H9 (cell line): ENCODE data around the gene ATP6V0E1. TPM values are rescaled to one million over a fixed set of nuclear protein-coding genes. Genes with fewer than 3 reads are reported as not detected.

Experiments used
- DNase-seq: peaks from one replicate; pipeline ENCODE4 v3.0.0-alpha.2; 2017
- H2AFZ ChIP-seq: one replicate; pipeline ENCODE4 v1.6.1; 2013; ENCODE audit warnings: mild to moderate bottlenecking, low read length, control low read depth, moderate library complexity
- H2AK5ac ChIP-seq: 2 replicates; pipeline ENCODE4 v1.6.1; 2013; ENCODE audit warnings: low read length, control low read depth, mixed read lengths; ENCODE audit not compliant: insufficient read length
- H2BK120ac ChIP-seq: one replicate; pipeline ENCODE4 v1.6.1; 2013; ENCODE audit warnings: low read depth, mild to moderate bottlenecking, low read length, control low read depth, inconsistent platforms; ENCODE audit not compliant: poor library complexity, severe bottlenecking
- H2BK12ac ChIP-seq: 2 replicates; pipeline ENCODE4 v1.6.1; 2013; ENCODE audit warnings: low read length, control low read depth, mixed read lengths, low read depth; ENCODE audit not compliant: insufficient read length
- H2BK15ac ChIP-seq: 2 replicates; pipeline ENCODE4 v1.6.1; 2013; ENCODE audit warnings: low read depth, low read length, control low read depth
- H2BK20ac ChIP-seq: one replicate; pipeline ENCODE4 v1.6.1; 2013; ENCODE audit warnings: low read depth, mild to moderate bottlenecking, low read length, control low read depth, inconsistent platforms; ENCODE audit not compliant: poor library complexity, severe bottlenecking
- H2BK5ac ChIP-seq: 2 replicates; pipeline ENCODE4 v1.6.1; 2013; ENCODE audit warnings: low read length, control low read depth, mixed read lengths; ENCODE audit not compliant: insufficient read length
- H3K14ac ChIP-seq: 2 replicates; pipeline ENCODE4 v1.6.1; 2013; ENCODE audit warnings: low read length, control low read depth; ENCODE audit not compliant: insufficient read depth
- H3K18ac ChIP-seq: 2 replicates; pipeline ENCODE4 v1.6.1; 2013; ENCODE audit warnings: low read depth, mild to moderate bottlenecking, mixed read lengths, low read length, control low read depth; ENCODE audit not compliant: insufficient read length
- H3K23ac ChIP-seq: 2 replicates; pipeline ENCODE4 v1.6.1; 2013; ENCODE audit warnings: low read length, control low read depth, mixed read lengths, low read depth; ENCODE audit not compliant: insufficient read length
- H3K23me2 ChIP-seq: 2 replicates; pipeline ENCODE4 v1.6.1; 2013; ENCODE audit warnings: low read depth, mild to moderate bottlenecking, mixed read lengths, low read length, control low read depth; ENCODE audit not compliant: insufficient read length, poor library complexity, severe bottlenecking
- H3K27ac ChIP-seq: 2 replicates; pipeline ENCODE4 v1.5.1; 2013; ENCODE audit warnings: low read length, control low read depth, mixed read lengths, low read depth; ENCODE audit not compliant: insufficient read length
- H3K27me3 ChIP-seq: 2 replicates; pipeline ENCODE4 v1.6.1; 2013; ENCODE audit warnings: low read length, control low read depth, inconsistent platforms; ENCODE audit not compliant: insufficient read depth
- H3K4ac ChIP-seq: 2 replicates; pipeline ENCODE4 v1.6.1; 2013; ENCODE audit warnings: low read depth, mild to moderate bottlenecking, control low read depth, inconsistent platforms, low read length, moderate library complexity
- H3K4me1 ChIP-seq: 2 replicates; pipeline ENCODE4 v1.6.1; 2013; ENCODE audit warnings: low read length, control low read depth, inconsistent platforms; ENCODE audit not compliant: insufficient read depth
- H3K4me2 ChIP-seq: 2 replicates; pipeline ENCODE4 v1.6.1; 2013; ENCODE audit warnings: low read length, control low read depth, mixed read lengths; ENCODE audit not compliant: insufficient read length, insufficient read depth
- H3K56ac ChIP-seq: 2 replicates; pipeline ENCODE4 v1.6.1; 2013; ENCODE audit warnings: low read depth, mild to moderate bottlenecking, mixed read lengths, low read length, control low read depth; ENCODE audit not compliant: insufficient read length
- H3K79me1 ChIP-seq: 2 replicates; pipeline ENCODE4 v1.6.1; 2013; ENCODE audit warnings: low read depth, mild to moderate bottlenecking, moderate library complexity, low read length, control low read depth, inconsistent platforms; ENCODE audit not compliant: insufficient read depth, poor library complexity, severe bottlenecking
- H3K79me2 ChIP-seq: 2 replicates; pipeline ENCODE4 v1.6.1; 2013; ENCODE audit warnings: low read length, control low read depth, inconsistent platforms; ENCODE audit not compliant: insufficient read depth
- H3K9ac ChIP-seq: 2 replicates; pipeline ENCODE4 v1.6.1; 2013; ENCODE audit warnings: low read length, control low read depth, mixed read lengths; ENCODE audit not compliant: insufficient read length; ENCODE audit errors: extremely low read depth
- H3K9me3 ChIP-seq: one replicate; pipeline ENCODE4 v1.6.1; 2013; ENCODE audit warnings: low read depth, low read length, inconsistent platforms; ENCODE audit not compliant: control insufficient read depth
- H3T11ph ChIP-seq: one replicate; pipeline ENCODE4 v1.6.1; 2013; ENCODE audit warnings: mild to moderate bottlenecking, low read length, control low read depth, inconsistent platforms
- H4K20me1 ChIP-seq: one replicate; pipeline ENCODE4 v1.6.1; 2013; ENCODE audit not compliant: control insufficient read depth, insufficient read length, insufficient read depth
- H4K5ac ChIP-seq: 2 replicates; pipeline ENCODE4 v1.6.1; 2013; ENCODE audit warnings: low read depth, mild to moderate bottlenecking, mixed read lengths, low read length, control low read depth; ENCODE audit not compliant: insufficient read length
- H4K8ac ChIP-seq: replicated peaks from 2 replicates; pipeline ENCODE4 v1.6.1; 2013; ENCODE audit warnings: low read length, control low read depth, mixed read lengths, low read depth; ENCODE audit not compliant: insufficient read length
- H4K91ac ChIP-seq: 2 replicates; pipeline ENCODE4 v1.6.1; 2013; ENCODE audit warnings: low read depth, mild to moderate bottlenecking, moderate library complexity, mixed read lengths, low read length, control low read depth; ENCODE audit not compliant: insufficient read length
- H3K27ac Mint-ChIP-seq, 3 experiments: 2 replicates in 2 of 3; 3 replicates in 1 of 3; pipeline ENCODE4 v1.8.0; 2020 to 2021; ENCODE audit warnings: mixed read lengths in 3 of 3, mild to moderate bottlenecking in 1 of 3, moderate library complexity in 1 of 3
- H3K27me3 Mint-ChIP-seq: 2 replicates; pipeline ENCODE4 v1.8.0; 2021; ENCODE audit warnings: low read depth, mild to moderate bottlenecking, moderate library complexity, mixed read lengths
- H3K36me3 Mint-ChIP-seq, 3 experiments: 2 replicates in 2 of 3; 3 replicates in 1 of 3; pipeline ENCODE4 v1.8.0; 2020 to 2021; ENCODE audit warnings: low read depth in 3 of 3, mixed read lengths in 3 of 3; ENCODE audit not compliant: insufficient read depth in 1 of 3
- H3K4me1 Mint-ChIP-seq, 2 experiments: 2 replicates each; pipeline ENCODE4 v1.8.0; 2020; ENCODE audit warnings: mixed read lengths in 2 of 2
- H3K4me3 Mint-ChIP-seq, 2 experiments: 2 replicates in 1 of 2; 3 replicates in 1 of 2; pipeline ENCODE4 v1.8.0; 2020 to 2021; ENCODE audit warnings: mild to moderate bottlenecking in 2 of 2, mixed read lengths in 2 of 2, moderate library complexity in 1 of 2
- H3K9me3 Mint-ChIP-seq, 2 experiments: 2 replicates in 1 of 2; 3 replicates in 1 of 2; pipeline ENCODE4 v1.8.0; 2020; ENCODE audit warnings: mild to moderate bottlenecking in 2 of 2, mixed read lengths in 2 of 2, moderate library complexity in 1 of 2
- CTCF ChIP-seq: fragments of 200-600 bp; sonication (generic); conservative IDR thresholded peaks from 3 replicates; pipeline ENCODE4 v1.8.0; 2021; ENCODE audit warnings: antibody characterized with exemption, mild to moderate bottlenecking
- total RNA-seq: library from RNA; stranded (reverse); gene quantifications from 2 replicates; pipeline ENCODE4 v1.2.1, GENCODE V29; 2021

The ATP6V0E1 gene
- total RNA-seq, 1 experiment from 2014 or later: 101 TPM

- no peak for DNase-seq
- Histone ChIP-seq H2BK5ac (no peak overlapping the region), H3K9ac (no peak overlapping the region), H3K27me3 (no peaks in the 10 kb centered on the region; the same call in 1 of the 2 replicates), H4K5ac (no peak overlapping the region), H2AFZ (no peak overlapping the region), H2AK5ac (no peak overlapping the region), H3T11ph (no peak overlapping the region), H3K79me2 (peaks cover 8% of the 10 kb centered on the region; the same call in 1 of the 2 replicates), H3K9me3 (no peaks in the 10 kb centered on the region), H3K18ac (no peak overlapping the region), H2BK12ac (no peak overlapping the region), H3K4me2 (no peak overlapping the region), H3K14ac (no peak overlapping the region), H2BK20ac (no peak overlapping the region), H4K8ac (no peak overlapping the region), H3K4me1 (no peaks in the 10 kb centered on the region), H2BK15ac (no peak overlapping the region), H4K91ac (no peak overlapping the region), H3K27ac (no peak overlapping the region), H3K56ac (no peak overlapping the region), H3K23ac (no peak overlapping the region), H3K79me1 (peaks cover 5% of the 10 kb centered on the region), H3K4ac (no peak overlapping the region), H2BK120ac (no peak overlapping the region), H4K20me1 (no peaks in the 10 kb centered on the region), H3K23me2 (peaks cover 9% of the 10 kb centered on the region)
- Mint-ChIP-seq H3K27me3 (no peaks in the 10 kb centered on the region), H3K9me3 (no peaks in the 10 kb centered on the region), H3K4me3 (peak overlapping the region; percentile 30 to 53; a peak in 3 of 5 replicates), H3K4me1 (peaks cover 9% of the 10 kb centered on the region in 2 experiments), H3K36me3 (peaks cover 6 to 22% (median 15%) of the 10 kb centered on the region in 3 experiments; a peak in 6 of 7 replicates), H3K27ac (no peak overlapping the region)
- no peak for TF ChIP-seq CTCF
Measured at GRCh38 chr5:172985596-172985995, 2.0 kb downstream of the ATP6V0E1 start.
